WTC11 (cell line): ENCODE data around the gene ZEB2. TPM values are rescaled to one million over a fixed set of nuclear protein-coding genes. Genes with fewer than 3 reads are reported as not detected.

Experiments
- ATAC-seq: fragments of 200-7000 bp; cut with Tn5 transposase; 2 replicates; pipeline ENCODE4 v1.10.0; 2021; ENCODE audit warnings: mild to moderate bottlenecking, moderate library complexity
- CTCF ChIA-PET: fragments of 300-600 bp; sonication (Branson Sonifier 250); formaldehyde crosslinking; loops from one replicate; lab custom pipeline; 2021; ENCODE audit warnings: antibody characterized with exemption; lab: Charles Lee
- POLR2A ChIA-PET: fragments of 350-600 bp; sonication (Branson Sonifier 250); formaldehyde crosslinking; loops from one replicate; lab custom pipeline; 2021; ENCODE audit warnings: antibody characterized with exemption; lab: Charles Lee
- DNase-seq: peaks from one replicate; pipeline ENCODE4 v3.0.0; 2021; ENCODE audit warnings: low spot score
- H3K27ac Mint-ChIP-seq: 2 replicates; pipeline ENCODE4 v1.8.0; 2021; ENCODE audit warnings: mixed read lengths
- H3K27me3 Mint-ChIP-seq: 2 replicates; pipeline ENCODE4 v1.8.0; 2021; ENCODE audit warnings: low read depth, mild to moderate bottlenecking, moderate library complexity, mixed read lengths
- H3K36me3 Mint-ChIP-seq: 2 replicates; pipeline ENCODE4 v1.8.0; 2021; ENCODE audit warnings: mixed read lengths
- H3K4me1 Mint-ChIP-seq: 2 replicates; pipeline ENCODE4 v1.8.0; 2022; ENCODE audit warnings: mixed read lengths
- H3K4me3 Mint-ChIP-seq: 2 replicates; pipeline ENCODE4 v1.8.0; 2021; ENCODE audit warnings: mild to moderate bottlenecking, moderate library complexity, mixed read lengths
- H3K9me3 Mint-ChIP-seq: 2 replicates; pipeline ENCODE4 v1.8.0; 2021; ENCODE audit warnings: mixed read lengths
- AR ChIP-seq: fragments of 250-450 bp; sonication (Bioruptor Pico); IDR thresholded peaks from 2 replicates; pipeline ENCODE4 v1.9.0; 2021; ENCODE audit warnings: mild to moderate bottlenecking
- CREB1 ChIP-seq: sonication (generic); formaldehyde crosslinking; IDR thresholded peaks from 2 replicates; pipeline ENCODE4 v1.8.0; 2023; ENCODE audit warnings: mild to moderate bottlenecking, missing genetic modification reagents
- E2F1 ChIP-seq: sonication (generic); formaldehyde crosslinking; IDR thresholded peaks from 2 replicates; pipeline ENCODE4 v1.8.0; 2022; ENCODE audit warnings: mild to moderate bottlenecking, missing genetic modification reagents
- ESRRA ChIP-seq: sonication (generic); formaldehyde crosslinking; IDR thresholded peaks from 2 replicates; pipeline ENCODE4 v1.8.1; 2022; ENCODE audit warnings: mild to moderate bottlenecking, missing genetic modification reagents, borderline replicate concordance
- FOXK1 ChIP-seq: sonication (generic); formaldehyde crosslinking; IDR thresholded peaks from 2 replicates; pipeline ENCODE4 v1.8.0; 2022; ENCODE audit warnings: mild to moderate bottlenecking, moderate library complexity, missing genetic modification reagents
- GRHL2 ChIP-seq: fragments of 250-450 bp; sonication (Bioruptor Pico); IDR thresholded peaks from 2 replicates; pipeline ENCODE4 v1.8.0; 2022; ENCODE audit warnings: mild to moderate bottlenecking, moderate library complexity; ENCODE audit not compliant: insufficient replicate concordance, severe bottlenecking
- HMGA2 ChIP-seq: fragments of 250-450 bp; sonication (Bioruptor Pico); IDR thresholded peaks from 2 replicates; pipeline ENCODE4 v1.4.0; 2021; ENCODE audit warnings: mild to moderate bottlenecking, moderate library complexity
- JUN ChIP-seq: sonication (generic); formaldehyde crosslinking; IDR thresholded peaks from 2 replicates; pipeline ENCODE4 v1.8.0; 2023; ENCODE audit warnings: mild to moderate bottlenecking, missing genetic modification reagents
- KAT7 ChIP-seq: sonication (generic); formaldehyde crosslinking; IDR thresholded peaks from 2 replicates; pipeline ENCODE4 v1.8.1; 2023; ENCODE audit warnings: missing genetic modification reagents, mild to moderate bottlenecking, borderline replicate concordance
- MLX ChIP-seq: sonication (generic); formaldehyde crosslinking; IDR thresholded peaks from 2 replicates; pipeline ENCODE4 v1.8.1; 2023; ENCODE audit warnings: mild to moderate bottlenecking, missing genetic modification reagents, moderate library complexity
- MYBL2 ChIP-seq: sonication (generic); formaldehyde crosslinking; IDR thresholded peaks from 2 replicates; pipeline ENCODE4 v1.8.1; 2023; ENCODE audit warnings: mild to moderate bottlenecking, moderate library complexity, missing genetic modification reagents
- NFATC4 ChIP-seq: fragments of 250-450 bp; sonication (Bioruptor Pico); IDR thresholded peaks from 2 replicates; pipeline ENCODE4 v1.9.0; 2021; ENCODE audit warnings: mild to moderate bottlenecking
- NFYB ChIP-seq: sonication (generic); formaldehyde crosslinking; conservative IDR thresholded peaks from 2 replicates; pipeline ENCODE4 v1.8.0; 2022; ENCODE audit warnings: low read depth, missing genetic modification reagents
- RELA ChIP-seq: sonication (generic); formaldehyde crosslinking; IDR thresholded peaks from 2 replicates; pipeline ENCODE4 v1.8.1; 2022; ENCODE audit warnings: missing genetic modification reagents, mild to moderate bottlenecking, borderline replicate concordance
- RORB ChIP-seq: fragments of 250-450 bp; sonication (Bioruptor Pico); IDR thresholded peaks from 2 replicates; pipeline ENCODE4 v1.9.0; 2021; ENCODE audit warnings: mild to moderate bottlenecking
- TEAD1 ChIP-seq: sonication (generic); formaldehyde crosslinking; IDR thresholded peaks from 2 replicates; pipeline ENCODE4 v1.8.0; 2022; ENCODE audit warnings: mild to moderate bottlenecking, missing genetic modification reagents
- USF2 ChIP-seq: sonication (generic); formaldehyde crosslinking; IDR thresholded peaks from 2 replicates; pipeline ENCODE4 v1.8.1; 2023; ENCODE audit warnings: mild to moderate bottlenecking, missing genetic modification reagents, moderate library complexity
- ZNF121 ChIP-seq: sonication (generic); formaldehyde crosslinking; IDR thresholded peaks from 2 replicates; pipeline ENCODE4 v1.8.0; 2023; ENCODE audit warnings: missing genetic modification reagents
- ZNF138 ChIP-seq: sonication (generic); formaldehyde crosslinking; conservative IDR thresholded peaks from 2 replicates; pipeline ENCODE4 v1.8.1; 2022; ENCODE audit warnings: mild to moderate bottlenecking, moderate library complexity, missing genetic modification reagents
- ZNF512 ChIP-seq: sonication (generic); formaldehyde crosslinking; IDR thresholded peaks from 2 replicates; pipeline ENCODE4 v1.8.1; 2022; ENCODE audit warnings: missing genetic modification reagents, borderline replicate concordance
- ZSCAN18 ChIP-seq: fragments of 250-450 bp; sonication (Bioruptor Pico); IDR thresholded peaks from 2 replicates; pipeline ENCODE4 v2.1.2; 2022; ENCODE audit warnings: mild to moderate bottlenecking, moderate library complexity
- total RNA-seq: library from RNA; stranded (reverse); gene quantifications from 3 replicates; pipeline ENCODE4 v1.2.3, GENCODE V29; 2021

The ZEB2 gene
- total RNA-seq, 1 experiment from 2014 or later = 0.42 TPM

GRCh38 chr2:144421606-144422510 is 98.1 kb downstream of the ZEB2 start:
- H3K27ac Mint-ChIP-seq = no peak overlapping the region
- H3K27me3 Mint-ChIP-seq = no peaks in the 10 kb centered on the region
- ATAC-seq (no peak), DNase-seq (no peak)
- ChIA-PET CTCF (no interaction called here), POLR2A (interaction anchor here (0.7 kb wide), 1 partner anchor 248 kb away, joined by 3 read pairs; no protein-coding TSS in a partner anchor)
- H3K36me3 Mint-ChIP-seq = no peaks in the 10 kb centered on the region
- peaks cover 8% of the 10 kb centered on the region for H3K4me1 Mint-ChIP-seq
- H3K9me3 Mint-ChIP-seq = peaks cover 5% of the 10 kb centered on the region
- H3K4me3 Mint-ChIP-seq = no peak overlapping the region
- TF ChIP-seq ZSCAN18 (no peak), MYBL2 (CRISPR knock-in tag) (no peak), NFATC4 (no peak)

- Mint-ChIP-seq H3K4me1 (no peaks in the 10 kb centered on the region), H3K4me3 (no peak overlapping the region), H3K27me3 (no peaks in the 10 kb centered on the region), H3K36me3 (no peaks in the 10 kb centered on the region), H3K27ac (no peak overlapping the region), H3K9me3 (peaks cover 5% of the 10 kb centered on the region)
- DNase-seq = no peak
- CTCF ChIA-PET = no interaction called here
- TF ChIP-seq GRHL2 (no peak), AR (CRISPR knock-in tag) (no peak), ZNF512 (CRISPR knock-in tag) (no peak), TEAD1 (CRISPR knock-in tag) (no peak), CREB1 (CRISPR knock-in tag) (no peak), ESRRA (CRISPR knock-in tag) (no peak), NFYB (CRISPR knock-in tag) (no peak), RORB (no peak), JUN (CRISPR knock-in tag) (no peak)
- no peak for ATAC-seq
- POLR2A ChIA-PET = no interaction called here
Observed at GRCh38 chr2:144419218-144419617, 100.7 kb downstream of the ZEB2 start.

- no peaks in the 10 kb centered on the region for H3K27me3 Mint-ChIP-seq
- ATAC-seq (no peak), DNase-seq (no peak)
Observed at GRCh38 chr2:144415386-144415785, 104.5 kb downstream of the ZEB2 start.

More at GRCh38 chr2:144415386-144415785, 104.5 kb downstream of the ZEB2 start:
- peaks cover 12% of the 10 kb centered on the region for H3K4me1 Mint-ChIP-seq
- no peak for TF ChIP-seq ZNF121 (CRISPR knock-in tag)
- no peak for TF ChIP-seq HMGA2
- no peak for TF ChIP-seq FOXK1 (CRISPR knock-in tag)
- TF ChIP-seq MLX = no peak
- TF ChIP-seq USF2 (CRISPR knock-in tag) = no peak
- TF ChIP-seq RELA (CRISPR knock-in tag) = no peak
- no peak for TF ChIP-seq E2F1 (CRISPR knock-in tag)
- no peak for TF ChIP-seq KAT7 (CRISPR knock-in tag)
- no peak for TF ChIP-seq ZNF138 (CRISPR knock-in tag)
- TF ChIP-seq GRHL2 = no peak
- ChIA-PET CTCF (interaction anchor here (0.6 kb wide), 1 partner anchor 893 kb away, joined by 4 read pairs; no protein-coding TSS in a partner anchor), POLR2A (no interaction called here)
- H3K9me3 Mint-ChIP-seq = peaks cover 5% of the 10 kb centered on the region
- no peak overlapping the region for H3K4me3 Mint-ChIP-seq
- H3K27ac Mint-ChIP-seq = no peak overlapping the region
- no peaks in the 10 kb centered on the region for H3K36me3 Mint-ChIP-seq
